Stimulated activated CD4-positive, alpha-beta T cell treated with anti-CD3 and anti-CD28 coated beads, Interleukin-1b, Interleukin-23, amount 100 ng/mL, for 4 hours (primary cell): Measurements from ENCODE around the gene TMPRSS11F.

Experiments
- DNase-seq, 2 donors: peaks; one replicate each; pipeline ENCODE4 v3.0.0-alpha.2; 2020; ENCODE audit warnings: low read depth in 2 of 2

TMPRSS11F gene

DNA sequence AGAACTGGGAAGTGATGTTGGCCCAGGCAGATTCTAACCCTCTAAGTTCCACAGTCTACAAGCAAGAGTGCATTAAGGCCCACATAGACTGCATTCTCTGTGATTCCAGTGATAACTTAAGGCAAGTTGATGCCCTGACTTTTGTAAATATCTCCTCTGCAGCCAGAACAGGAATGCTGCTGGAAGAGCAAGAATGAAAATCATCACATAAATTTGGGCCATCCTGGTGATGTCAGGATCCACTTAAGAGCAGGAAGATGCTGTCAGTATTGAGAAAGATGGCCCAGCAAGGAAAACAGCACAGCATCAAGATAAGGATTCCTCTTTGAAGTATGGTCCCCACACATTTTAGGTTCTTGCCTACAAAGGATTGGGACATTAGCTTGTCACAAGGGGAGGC lies 52.4 kb downstream of the TMPRSS11F start:
- no peak for DNase-seq

DNA sequence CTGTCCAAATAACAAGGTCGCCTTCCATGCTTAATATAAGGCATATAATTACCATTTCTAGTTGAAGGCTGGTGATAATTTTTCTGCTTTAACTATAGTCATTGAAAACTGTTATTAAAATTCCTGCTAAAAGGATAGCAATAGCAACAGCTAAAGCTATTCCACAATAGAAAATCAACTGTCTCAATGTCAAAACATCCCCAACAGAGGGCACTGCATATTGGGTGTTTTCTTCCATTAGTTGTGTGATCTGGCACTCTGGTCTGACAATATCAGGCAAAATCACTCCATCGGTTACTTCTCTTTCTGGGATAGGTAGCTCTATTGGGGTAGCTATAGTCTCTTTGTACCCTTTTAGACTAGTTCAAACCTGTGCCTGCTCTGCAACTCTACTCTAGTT lies 53.5 kb downstream of the TMPRSS11F start:
- no peak for DNase-seq

- no peak for DNase-seq
Observed at GRCh38 chr4:68074397-68074796, 55.3 kb downstream of the TMPRSS11F start.

DNA sequence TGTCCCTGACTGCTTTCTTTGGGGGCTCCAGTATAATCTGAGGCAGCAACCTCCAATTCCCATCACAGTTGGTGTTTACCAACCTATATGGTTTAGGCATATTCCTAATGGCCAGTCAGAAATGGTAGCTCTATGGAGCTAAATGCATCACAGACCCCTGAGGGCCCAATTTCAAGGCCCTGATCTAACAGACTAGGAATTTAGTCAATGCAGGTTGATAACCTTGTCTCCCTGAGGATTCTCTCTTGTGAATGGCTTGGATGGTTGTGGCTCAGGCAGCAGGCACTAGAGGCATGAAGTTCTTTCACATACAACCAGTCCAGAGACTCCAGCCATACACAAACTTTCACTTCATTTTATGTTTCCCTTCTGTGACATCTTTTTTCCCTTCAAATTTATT lies 59.4 kb downstream of the TMPRSS11F start:
- DNase-seq, result no peak

GRCh38 chr4:68062501-68062900 lies 67.2 kb downstream of the TMPRSS11F start:
- no peak for DNase-seq

GRCh38 chr4:68038272-68038671 lies 91.4 kb downstream of the TMPRSS11F start:
- DNase-seq, result no peak

DNA sequence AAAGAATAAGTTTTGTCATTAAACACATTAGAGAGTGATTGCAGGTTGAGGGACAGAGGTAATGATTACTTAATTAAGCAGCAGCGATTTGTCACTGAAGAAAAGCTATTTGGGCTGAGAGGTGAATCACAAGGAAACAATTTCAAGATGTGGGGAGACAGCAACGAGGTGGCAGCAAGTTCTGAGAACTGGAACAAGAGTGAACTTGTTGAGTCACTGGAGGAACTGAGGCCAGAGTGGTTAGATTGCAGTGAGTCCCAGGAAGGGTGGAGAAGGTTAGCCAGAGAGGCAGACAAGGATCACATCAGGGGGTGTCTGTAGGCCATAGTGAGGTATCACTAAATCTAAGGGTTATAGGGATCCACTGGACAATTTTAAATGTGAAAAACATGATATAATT lies 108.5 kb downstream of the TMPRSS11F start:
- DNase-seq, result no peak

- DNase-seq, result no peak
Observed at GRCh38 chr4:68011684-68012083, 118.0 kb downstream of the TMPRSS11F start.
